ENCODE measurements around the gene BEST1.
"Not testable (repeated sequence)": the region's sequence is repeated elsewhere in the genome, so short reads cannot be mapped to it uniquely, and the experiment has no call there.

BEST1 gene

DNA sequence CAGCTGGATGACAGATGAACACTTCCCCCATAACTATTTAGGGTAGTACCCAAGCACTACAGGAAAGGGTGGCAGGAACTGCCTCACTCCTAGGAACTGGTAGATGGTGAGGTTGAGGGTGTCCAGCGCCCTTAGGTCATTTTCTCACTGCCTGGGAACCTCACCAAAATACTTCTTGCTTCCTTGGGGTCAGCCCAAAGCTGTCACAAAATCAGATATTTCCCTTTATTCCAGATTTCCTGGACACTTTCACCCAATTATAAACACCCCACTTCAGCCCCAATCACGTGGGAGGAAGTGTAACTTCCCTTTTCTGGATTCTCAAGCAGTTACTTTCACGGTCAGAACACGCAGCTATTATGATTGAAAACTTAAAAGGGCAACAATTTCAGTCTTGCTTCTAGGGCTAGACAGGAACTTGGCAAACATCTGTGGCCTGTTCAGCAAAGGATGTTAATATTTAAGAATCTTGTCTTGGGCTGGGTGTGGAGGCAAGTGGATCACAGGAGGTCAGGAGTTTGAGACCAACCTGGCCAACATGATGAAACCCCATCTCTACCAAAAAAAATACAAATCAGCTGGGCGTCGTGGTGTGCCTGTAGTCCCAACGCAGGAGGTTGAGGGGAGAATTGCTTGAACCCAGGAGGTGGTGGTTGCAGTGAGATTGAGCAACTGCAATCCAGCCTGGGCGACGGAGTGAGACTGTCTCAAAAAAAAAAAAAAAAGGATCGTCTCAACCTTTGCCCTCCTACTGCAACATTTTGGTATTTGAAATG is 13.3 kb downstream of the BEST1 start:
- DNase-seq (ENCODE audit: low read depth in 2 of 3, low spot score in 2 of 3) = no peak

DNA sequence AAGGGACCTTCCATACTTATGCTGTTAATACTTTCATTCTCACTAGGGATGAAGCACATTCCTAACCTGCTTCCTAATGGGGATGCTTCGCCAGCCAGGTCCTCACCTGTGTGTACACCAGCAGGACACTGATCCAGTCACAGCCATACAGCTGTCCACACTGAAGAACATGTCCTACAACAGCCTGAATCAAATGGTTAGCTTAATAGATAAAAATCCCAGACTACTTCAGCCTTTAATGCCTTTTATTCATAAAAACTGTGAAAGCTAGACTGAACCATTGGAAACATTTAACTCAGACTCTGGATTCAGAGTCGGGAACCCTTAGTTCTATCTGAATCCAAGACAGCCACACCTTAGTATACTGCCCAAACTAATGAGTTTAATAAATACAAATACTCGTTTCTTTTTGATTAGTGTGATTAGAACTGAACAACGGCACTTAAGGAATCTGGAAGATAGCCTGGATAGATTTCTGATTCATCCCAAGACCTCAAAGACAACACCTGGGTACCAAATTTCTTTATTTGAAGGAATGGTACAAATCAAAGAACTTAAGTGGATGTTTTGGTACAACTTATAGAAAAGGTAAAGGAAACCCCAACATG is 14.0 kb downstream of the BEST1 start:
- no peak for DNase-seq (ENCODE audit: low read depth in 2 of 3, low spot score in 2 of 3)

DNA sequence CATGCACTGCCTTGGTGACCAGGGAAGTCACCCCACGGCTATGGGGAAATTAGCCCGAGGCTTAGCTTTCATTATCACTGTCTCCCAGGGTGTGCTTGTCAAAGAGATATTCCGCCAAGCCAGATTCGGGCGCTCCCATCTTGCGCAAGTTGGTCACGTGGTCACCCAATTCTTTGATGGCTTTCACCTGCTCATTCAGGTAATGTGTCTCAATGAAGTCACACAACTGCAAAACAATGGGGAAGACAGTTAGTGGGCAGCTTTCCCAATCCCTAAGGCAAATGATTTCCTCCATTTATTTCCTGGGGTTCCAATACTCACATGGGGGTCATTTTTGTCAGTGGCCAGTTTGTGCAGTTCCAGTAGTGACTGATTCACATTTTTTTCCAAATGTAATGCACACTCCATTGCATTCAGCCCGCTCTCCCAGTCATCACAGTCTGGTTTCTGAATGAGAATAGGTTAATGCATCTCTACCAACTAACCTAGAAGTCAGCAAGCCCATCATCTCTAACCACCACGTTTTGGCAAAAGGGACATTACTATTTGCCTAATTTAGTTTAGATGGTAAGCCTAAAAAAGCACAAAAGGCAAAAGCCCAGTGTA is 14.6 kb downstream of the BEST1 start:
- DNase-seq (ENCODE audit: low read depth in 2 of 3, low spot score in 2 of 3) = not testable (repeated sequence)

DNA sequence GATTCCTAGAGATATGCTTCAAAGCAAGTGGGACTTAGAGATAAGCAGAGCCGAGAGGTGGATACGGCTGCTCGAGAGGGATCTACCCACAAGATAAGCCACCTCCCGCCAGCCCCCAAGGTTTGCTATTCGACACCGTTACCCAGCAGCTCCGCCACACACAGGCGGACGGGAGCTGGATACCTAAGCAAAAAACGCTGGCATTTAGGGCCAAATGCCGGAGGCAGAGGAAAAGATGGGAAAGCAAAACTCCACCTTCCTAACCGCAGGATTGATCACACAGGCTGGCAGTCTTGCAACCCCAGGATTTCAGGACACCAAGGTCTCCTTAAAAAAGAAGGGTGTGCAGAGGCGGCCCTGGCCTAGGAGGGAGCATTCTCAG is 16.6 kb downstream of the BEST1 start:
- peak in 1 of 3 experiments; percentile 12 for DNase-seq (ENCODE audit: low read depth in 2 of 3, low spot score in 2 of 3)

DNA sequence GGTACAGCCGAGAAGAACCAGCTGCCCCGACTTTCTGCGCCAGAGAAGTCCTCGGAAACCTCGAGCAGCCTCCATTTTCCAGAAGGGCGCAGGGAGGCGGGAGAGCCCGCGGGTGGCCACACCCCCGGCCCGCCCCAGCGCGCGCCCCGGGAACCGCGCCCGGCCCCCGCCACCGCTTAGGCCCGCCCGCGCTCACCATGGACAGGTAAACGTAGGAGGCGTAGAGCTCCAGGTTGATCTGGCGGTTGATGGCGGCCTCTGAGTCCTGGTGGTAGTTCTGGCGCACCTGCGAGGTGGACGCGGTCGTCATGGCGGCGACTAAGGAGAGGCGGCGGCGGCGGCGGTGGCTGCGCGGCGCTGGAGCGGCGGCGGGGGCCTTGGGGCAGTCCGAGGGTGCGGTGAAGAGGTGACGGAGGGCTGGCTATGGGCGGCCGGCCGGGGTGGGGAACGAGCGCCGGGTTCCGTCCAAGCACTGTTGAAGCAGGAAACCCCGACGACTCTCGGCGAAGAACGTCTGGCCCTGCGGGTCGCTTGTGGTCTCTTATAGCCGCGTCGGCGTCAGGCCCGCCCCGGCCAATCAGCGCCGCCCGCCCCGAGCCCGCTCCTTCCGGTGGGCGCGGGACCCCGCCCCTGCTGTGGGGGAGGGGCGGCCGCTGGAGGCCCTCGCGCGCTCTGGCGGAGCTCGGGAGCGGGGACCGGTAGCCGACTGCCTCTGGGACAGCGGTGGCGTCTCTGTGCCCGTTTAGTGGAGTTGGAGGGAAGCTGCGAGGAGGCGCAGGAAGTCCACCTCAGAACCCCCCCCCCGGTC is 17.2 kb downstream of the BEST1 start, which contains the start of gene FTH1:
Gene FTH1 (minus strand): TSS at position 519 of the 808 bp plus-strand sequence. CDS start 209 bp downstream, at position 310.
- DNase-seq (ENCODE audit: low read depth in 2 of 3, low spot score in 2 of 3) = peak; percentile 71 to 82 (median 75)

DNA sequence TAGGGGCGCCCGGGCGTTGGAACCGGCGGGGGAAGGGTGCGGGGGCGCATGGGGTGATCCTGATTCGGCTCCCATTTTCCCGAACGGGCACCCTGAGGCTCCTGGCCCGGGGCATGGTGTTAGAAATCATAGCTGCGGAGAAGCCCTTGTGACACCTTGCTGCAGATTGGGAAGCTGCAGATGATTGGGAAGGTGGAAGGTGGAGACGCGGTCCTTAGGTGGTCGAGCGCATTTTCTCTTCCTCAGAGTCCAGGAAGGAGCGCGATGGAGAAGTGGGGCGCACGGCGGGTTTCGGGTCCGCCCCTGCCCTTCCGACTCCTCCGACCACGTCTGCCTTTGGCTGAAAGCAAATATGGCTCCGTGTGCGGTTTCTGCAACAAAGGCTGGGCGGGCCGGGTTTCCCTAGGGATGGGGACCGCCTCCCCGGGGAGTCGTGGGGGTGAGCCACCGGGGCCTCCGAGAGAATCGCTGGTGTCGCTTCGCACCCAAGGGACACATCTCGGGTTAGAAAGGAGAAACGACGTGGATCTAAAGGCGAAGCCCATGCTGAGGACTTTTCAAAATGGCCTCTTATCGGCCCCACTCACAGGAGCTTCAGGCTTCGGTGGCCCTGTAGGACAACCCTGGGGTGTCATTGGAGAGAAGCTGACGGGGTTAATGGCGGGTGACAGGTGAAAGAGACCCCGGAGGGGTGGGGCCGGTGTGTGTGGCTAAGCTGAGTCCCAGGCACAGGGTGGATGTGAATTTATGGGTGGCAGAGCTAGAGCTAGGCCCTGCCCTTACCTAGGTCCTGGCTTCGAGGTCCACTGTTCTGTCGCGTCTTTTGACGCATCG is 18.0 kb downstream of the BEST1 start:
- peak; percentile 23 to 39 (median 28) for DNase-seq (ENCODE audit: low read depth in 2 of 3, low spot score in 2 of 3)

DNA sequence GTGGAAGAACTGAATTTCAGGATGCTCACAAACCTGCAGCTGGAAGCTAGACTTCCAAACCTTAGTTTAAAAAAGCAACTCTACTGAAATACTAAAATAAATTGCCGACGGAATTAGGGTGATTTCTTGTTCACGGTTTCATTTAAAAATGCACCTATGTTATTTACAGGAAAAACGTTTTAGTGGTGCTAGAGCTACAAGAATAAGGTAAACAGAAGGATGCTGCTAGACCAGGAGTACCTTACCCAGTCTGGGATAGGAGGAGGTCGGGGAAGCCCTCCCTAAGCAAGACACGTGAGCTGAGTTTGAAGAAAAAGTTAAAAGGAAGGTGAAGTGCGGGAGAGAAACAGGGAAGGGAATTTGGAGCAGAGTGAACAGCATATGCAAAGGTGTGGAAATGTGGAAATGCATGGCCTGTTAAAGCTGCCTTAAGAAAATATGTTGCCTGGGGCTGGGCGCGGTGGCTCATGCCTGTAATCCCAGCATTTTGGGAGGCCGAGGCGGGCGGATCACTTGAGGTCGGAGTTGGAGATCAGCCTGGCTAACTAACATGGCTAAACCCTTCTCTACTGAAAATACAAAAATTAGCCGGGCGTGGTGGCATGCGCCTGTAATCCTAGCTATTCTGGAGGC is 18.7 kb downstream of the BEST1 start:
- no peak for DNase-seq (ENCODE audit: low read depth in 2 of 3, low spot score in 2 of 3)

DNA sequence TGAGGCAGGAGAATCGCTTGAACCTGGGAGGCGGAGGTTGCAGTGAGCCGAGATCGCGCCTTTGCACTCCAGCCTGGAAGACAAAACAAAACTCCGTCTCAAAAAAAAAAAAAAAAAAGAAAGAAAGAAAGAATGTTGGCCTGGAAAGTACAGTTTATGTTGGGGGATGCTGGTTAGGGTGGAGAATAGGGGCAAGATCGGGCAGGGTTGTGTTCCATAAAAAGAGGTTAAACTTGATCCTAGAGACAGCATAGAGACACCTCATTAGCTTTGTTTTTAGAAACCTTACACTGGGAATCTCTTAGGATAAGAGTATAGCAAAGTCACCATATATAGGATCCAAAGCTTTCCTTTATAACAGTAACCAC is 19.2 kb downstream of the BEST1 start:
- no peak for DNase-seq (ENCODE audit: low read depth in 2 of 3, low spot score in 2 of 3)

DNA sequence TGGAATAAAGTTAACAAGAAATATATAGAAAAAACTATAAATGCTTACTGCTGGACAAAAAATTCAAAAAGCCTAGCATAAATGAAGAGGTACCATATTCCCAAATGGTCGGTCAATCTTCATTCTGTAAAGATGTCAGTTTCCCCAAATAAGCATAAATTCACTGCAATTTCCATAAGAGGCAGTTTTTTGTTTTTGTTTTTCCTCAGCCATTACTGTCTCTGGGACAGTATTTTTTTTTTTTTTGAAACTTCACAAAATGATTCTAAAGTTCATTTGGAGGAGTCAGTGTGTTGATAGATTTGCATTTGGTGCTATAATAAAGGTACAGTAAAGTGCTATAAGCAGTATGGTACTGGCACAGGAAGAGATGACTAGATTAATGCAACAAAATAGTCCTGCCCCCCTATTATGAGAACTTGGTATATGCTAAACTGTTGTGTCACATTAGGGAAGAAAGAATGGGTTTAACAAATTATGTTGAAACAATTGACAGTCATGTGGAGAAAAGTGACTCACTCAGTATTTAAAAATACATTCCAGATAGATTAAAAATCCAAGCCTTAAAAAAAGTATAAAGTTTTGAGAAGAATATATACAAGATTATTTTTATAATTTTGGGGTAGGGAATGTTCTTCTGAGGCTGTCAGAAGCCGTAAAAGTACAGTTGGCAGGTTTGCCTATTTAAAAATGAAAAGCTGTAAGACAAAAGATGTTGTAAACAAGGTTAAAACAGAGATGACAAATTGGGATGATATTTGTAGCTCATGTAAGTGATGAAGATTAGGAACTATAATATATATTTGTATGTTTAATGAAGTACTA is 19.9 kb downstream of the BEST1 start:
- DNase-seq (ENCODE audit: low read depth in 2 of 3, low spot score in 2 of 3) = no peak

DNA sequence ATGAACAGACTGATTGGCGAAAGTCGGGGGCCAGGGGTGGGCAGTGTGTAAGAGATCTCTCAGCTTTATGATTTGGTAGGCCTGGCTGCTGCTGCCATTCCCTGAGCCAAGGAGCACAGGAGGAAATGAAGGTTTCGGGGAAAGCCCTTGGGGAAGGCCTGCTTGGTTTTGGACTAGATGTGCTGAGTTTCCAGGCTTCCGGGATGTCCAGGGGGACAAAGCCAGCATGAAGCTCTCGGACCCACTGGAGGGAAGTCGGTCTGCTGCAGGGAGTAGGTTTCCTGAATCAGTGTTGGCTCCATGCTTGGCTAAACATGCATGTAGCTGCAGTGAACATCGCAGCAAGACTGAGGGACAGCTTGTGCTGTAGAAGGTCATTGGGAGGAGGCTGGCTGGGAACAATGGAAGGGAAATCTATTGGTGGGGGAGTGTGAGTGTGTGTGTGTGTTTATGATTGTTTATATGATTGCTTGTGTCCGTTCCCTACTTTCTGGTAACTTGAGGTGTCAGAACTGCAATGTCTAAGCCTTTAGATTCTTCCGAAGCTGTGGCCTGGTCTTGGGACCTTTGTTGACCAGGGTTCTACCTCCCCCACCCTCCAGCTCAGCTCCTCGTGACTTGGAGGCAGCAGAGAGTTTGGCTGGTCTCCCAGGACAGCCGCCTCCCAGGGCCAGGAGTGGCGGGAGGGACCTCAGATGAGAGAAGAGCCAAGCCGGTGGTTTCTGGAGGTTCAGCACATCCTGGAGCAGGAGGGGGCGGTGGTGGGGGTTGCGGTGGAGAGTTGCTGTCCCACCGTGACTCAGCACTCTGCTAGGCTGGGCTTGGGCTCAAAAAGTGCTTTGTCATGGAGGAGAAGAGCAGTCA is 21.3 kb downstream of the BEST1 start:
- peak in 1 of 3 experiments; percentile 15 for DNase-seq (ENCODE audit: low read depth in 2 of 3, low spot score in 2 of 3)

DNA sequence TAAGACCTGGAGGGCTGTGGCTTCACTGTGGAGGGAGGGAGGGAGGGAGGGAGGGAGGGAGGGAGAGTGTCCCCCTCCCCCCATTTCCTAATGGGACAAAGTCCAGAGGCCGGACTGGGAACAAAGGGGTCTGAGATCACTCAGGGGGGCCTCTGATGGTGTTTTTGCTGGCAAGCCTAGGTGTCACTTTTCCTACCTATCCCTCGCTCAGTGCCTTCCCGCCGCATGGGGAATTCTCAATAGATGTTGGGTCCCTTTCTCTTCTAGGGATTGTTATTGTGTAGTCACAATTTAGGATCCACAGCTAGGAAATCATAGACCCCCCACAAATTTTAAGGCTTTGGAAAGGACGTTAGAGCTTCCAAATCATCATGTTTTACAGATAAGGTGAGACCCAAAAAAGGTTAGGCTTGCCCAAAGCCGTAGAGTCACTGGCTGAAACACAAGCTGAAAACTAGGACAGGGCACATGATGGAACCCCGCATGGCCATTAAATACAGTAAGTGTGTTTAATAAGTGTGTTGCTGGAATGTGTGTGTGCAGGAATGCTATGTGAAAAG is 22.0 kb downstream of the BEST1 start:
- no peak for DNase-seq (ENCODE audit: low read depth in 2 of 3, low spot score in 2 of 3)

DNA sequence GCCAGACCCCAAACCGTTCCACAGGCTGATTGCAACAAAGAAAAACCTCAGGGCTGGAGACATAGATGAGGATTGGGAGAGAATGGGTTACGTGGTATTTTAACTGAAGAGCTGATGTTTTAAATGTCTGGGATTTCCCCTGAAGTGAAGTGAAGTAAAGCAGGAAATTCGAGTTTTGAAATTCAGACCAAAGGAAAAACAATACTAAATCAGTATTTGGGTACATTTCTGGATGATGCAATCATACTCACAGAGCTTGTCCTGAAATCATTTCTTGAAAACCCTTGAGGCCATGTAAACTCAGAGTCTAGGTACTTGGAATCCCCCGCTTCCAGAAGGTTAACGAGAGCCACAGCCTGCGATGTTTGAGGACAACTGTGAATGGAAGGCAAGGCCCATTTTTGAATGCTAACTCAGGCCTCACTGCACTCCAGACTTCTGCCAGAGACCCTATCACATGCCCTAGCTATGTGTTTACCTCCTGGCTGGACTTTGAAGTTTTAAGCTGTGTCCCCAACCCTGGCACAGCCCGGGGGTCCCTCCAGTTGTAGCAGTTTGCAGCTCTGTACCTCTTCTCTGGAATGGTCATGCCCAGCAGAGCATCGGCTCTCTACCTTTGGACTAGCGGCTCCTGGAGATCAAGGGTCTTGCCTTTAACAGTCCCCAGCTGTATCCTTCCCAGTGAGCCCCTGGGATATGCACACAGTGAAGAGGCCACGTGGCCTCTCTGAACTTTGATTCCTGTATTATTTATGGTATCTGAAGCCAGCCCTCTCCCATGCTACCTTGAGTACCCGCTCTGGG is 22.7 kb downstream of the BEST1 start:
- DNase-seq (ENCODE audit: low read depth in 2 of 3, low spot score in 2 of 3) = no peak

DNA sequence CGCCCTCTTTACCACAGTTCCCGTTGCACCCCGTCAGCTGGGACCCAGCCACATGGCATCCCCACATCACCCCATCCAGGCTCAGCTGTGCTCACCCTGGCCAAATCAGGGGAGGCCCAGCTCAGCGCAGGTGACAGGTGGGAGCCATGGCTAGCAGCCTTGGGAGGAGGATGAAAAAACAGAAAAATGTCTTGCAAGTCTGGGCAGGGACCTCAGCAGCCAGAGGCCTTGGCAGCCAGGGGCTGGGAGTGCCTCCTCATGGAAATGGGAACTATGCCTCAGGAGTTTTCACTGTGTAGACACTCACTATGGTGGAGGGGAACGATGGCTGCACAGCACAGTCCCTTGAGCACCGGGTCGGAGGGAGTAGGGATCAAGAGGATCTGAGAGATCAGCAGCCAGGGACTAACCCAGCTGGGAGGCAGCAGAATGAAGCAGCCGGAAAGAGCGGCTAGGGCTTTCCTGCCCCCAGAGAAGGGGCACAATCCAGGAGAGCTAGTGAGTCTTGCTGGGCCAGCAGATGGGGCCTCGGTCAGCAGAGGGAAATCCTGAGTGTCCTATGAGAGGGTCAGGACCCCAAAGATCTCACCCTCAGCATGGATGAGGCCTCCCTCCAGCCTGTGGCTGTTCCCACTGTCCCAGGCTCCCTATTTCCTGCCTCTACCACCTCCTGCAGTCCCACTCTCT is 23.5 kb downstream of the BEST1 start:
- DNase-seq (ENCODE audit: low read depth in 2 of 3, low spot score in 2 of 3) = no peak

DNA sequence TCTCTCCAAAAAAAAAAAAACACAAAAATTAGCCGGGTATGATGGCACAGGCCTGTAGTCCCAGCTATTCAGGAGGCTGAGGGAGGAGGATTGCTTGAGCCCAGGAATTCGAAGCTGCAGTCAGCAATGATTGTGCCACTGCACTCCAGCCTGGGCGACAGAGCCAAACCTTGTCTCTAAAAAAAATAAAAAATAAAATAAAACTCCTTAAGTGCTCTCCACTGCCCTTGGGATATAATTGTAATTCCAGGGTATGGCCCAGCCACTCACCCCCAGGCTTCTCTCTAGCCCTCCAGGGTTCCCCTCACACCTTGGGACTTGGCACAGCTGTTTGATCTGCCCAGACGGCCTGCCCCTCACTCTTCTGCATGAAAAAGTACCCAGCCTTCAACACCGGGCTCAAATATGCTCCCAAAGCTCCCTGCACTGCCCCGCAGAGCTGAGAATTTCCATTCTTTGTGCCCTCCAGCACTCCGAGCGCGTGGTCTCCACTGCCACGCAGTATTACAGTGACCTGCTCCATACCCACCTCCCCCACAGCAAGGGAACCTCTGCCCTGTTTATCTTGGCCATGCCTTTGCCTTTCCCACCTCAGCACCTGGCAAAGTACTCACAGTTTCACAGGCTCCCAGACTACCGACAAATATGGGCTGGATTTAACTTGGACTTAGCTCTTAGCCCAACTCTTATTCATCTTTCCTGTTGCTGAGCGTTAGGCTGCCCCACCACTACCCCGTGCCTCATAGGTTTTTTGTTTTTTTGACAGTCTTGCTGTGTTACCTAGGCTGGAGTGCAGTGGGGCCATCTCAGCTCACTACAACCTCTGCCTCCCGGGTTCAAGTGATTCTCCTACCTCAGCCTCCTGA is 24.8 kb downstream of the BEST1 start:
- no peak for DNase-seq (ENCODE audit: low read depth in 2 of 3, low spot score in 2 of 3)

DNA sequence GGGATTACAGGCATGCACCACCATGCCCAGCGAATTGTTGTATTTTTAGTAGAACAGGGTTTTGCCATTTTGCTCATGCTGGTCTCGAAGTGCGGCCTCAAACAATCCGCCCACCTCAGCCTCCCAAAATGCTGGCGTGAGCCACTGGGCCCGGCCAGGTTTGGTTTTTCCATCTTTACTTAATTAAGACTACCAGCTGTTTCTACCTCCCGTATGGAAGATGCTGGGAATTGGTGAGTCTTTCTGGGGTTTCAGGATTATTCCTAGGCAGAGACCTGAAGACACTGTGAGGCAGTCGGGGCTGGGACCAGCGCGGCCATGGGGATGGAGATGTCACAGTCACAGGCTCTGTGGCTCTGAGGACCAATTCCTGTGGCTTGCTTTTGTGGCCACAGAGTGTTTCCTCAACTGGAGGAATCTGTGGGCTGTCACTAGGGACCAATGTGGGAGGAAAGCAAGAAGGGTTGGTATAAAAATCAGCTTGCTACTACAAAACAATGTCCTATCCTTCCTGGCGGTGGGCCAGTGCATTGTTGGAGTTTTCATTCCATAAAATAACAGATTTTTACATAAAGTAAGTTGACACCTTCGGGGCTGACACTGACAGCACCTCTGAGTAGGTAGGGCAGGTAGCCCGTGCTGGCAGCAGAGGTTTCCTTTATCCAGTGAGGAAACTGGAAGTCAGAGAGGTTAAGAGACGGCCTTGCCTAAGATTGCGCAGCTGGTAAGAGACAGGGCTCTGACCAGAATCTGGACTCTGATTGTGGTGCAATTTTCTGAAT is 25.7 kb downstream of the BEST1 start:
- no peak for DNase-seq (ENCODE audit: low read depth in 2 of 3, low spot score in 2 of 3)
